ENCODE data around the gene EVI5L.
"Not testable (repeated sequence)": the region's sequence is repeated elsewhere in the genome, so short reads cannot be mapped to it uniquely, and the experiment has no call there.

The EVI5L gene

DNA sequence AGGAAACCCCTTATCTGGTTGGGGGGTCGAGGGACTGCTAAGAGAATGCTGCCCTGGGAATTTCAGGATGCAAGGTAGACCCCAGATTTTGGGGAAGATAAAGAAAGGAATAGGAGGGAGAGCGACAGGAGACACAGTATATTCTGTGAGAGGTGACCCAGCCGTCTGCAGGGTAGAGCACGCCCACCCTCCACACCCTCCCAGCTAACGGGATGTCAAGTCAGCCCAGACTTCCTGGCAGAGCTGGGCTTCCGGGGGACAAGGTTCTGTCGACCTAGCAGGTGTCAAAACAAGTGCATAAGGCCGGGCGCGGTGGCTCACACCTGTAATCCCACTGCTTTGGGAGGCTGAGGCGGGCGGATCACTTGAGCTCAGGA, 44.9 kb downstream of the EVI5L start:
- DNase-seq: no peak

DNA sequence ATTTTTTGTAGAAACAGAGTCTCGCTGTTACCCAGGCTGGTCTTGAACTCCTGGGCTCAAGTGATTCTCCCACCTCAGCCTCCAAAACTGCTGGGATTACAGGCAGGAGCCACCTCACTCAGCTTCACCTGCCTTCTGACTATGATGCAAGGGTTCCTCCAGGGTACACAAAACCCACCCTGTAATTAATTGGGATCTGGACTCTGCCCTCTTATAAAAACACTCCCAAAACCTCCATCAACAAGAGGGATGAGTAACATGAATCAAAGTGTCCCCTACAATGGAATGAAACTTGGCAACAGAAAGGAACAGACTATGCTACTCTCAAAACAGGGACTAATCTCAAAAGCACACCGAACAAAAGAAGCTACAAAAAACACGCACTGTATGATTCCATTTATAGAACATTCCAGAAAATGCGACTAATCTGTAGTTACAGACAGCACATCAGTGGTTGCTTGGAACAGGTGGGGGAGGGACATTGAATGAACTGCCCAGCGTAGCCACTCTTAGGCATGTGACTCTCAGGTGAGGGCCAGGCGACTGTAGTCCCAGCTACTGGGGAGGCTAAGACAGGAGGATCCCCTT, 47.3 kb downstream of the EVI5L start:
- DNase-seq: no peak

DNA sequence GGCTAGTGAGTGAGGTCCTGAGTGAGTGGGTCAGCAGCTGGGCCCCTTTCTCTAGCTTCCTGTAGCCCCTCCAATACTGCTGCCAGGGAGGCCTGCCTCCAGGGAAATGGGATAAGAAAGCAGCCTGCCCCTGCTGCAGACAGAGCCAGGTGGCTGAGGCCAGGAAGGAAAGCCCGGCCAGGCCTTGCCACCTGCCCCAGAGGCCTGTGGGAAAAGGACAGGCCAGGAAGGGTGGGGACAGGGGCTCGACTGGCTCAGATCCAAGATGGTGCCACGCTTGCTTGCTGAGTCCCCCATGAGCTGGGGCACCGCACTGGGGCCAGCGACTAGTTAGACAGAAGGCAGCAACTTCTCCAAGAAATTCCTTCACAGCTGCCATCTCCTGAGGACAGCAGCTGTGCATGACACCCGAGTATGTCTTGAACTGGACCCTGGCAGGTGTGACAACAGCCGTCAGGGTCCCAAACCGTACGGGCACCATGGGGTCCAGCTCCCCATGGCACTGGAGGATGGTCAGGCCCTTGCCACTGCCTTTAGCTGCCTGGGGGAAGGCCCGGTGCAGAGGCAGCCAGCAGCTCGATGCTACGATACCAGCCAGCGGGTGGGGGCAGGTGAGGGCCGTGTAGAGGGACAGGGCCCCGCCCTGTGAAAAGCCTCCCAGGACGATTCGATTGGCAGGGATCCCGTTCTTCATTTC, 49.2 kb downstream of the EVI5L start:
- DNase-seq: no peak

DNA sequence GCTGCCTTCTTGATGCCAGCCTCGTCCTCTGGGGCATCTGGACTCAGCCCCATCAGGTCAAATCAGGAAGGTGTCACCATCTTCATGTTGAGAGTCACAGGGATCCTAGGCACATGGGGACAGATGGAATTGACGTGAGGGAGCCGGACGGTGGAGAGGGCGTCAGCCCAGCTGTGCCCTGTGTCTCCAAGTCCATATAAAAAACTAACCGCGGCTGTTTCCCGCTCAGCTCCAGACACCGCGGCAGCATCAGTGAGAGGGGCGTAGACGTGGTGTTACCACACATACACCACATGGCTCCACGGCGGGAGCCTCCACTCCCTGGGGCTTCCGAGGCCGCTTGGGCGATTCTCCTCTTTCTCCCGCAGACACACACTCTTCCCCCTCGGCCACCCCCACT, 49.8 kb downstream of the EVI5L start:
- DNase-seq: no peak

DNA sequence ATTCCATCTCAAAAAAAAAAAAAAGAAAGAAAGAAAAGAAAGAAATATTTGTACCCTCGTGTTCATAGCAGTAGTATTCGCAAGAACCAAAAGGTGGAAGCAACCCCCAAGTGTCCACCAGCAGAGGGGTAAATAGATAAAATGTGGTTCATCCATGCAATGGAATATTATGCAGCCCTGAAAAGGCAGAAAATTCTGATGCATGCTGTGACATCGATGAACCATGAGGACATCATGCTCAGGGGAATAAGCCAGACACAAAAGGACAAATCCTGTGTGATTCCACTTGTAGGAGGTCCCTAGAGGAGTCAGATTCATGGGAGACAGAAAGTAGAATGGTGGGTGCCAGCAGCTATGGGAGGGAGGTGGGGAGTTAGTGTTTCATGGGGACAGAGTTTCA, 51.9 kb downstream of the EVI5L start:
- DNase-seq: no peak

DNA sequence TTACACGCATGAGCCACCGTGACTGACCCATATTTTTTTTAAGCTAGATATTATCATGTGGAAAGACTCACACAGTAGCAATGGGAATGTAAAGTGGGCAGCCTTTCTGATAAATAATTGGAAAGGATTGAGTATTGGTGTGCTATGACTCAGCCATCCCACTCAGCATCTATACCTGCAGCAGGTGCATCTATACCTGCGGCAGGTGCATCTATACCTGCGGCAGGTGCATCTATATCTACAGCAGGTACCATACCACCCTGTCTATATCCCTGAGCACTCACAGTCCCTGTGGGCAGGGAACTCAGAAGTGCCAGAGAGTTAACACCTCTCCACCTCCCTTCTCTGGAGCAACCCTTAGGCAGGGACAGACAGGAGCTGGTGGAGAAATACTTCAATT, 53.1 kb downstream of the EVI5L start:
- no peak for DNase-seq

DNA sequence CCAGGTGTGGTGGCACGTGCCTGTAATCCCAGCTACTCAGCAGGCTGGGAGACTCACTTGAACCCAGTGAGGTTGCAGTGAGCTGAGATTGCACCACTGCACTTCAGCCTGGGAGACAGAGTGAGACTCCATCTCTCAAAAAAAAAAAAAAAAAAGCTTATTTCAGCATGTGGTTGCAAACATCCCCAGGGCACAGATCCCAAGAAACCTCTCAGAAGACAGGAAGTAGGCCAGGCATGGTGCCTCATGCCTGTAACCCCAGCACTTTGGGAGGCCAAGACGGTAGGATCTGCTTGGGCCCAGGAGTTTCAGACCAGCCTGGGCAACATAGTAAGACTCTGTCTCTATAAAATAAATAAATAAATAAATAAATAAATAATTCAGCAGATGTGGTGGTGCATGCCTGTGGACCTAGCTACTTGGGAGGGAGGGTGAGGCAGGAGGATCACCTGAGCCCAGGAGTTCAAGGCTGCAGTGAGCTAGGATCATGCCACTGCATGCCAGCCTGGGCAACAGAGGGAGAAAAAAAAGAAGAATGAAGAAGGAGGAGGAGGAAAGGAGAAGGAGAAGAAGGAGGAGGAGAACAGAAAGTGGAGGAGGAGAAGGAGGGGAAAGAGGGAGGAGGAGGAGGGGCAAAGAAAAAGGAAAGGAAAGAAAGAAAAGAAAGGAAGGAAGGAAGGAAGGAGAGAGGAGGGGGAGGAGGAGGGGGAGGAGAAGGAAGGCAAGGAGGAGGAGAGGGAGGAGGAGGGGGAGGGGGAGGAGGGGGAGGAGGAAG, 54.0 kb downstream of the EVI5L start:
- DNase-seq: no peak

DNA sequence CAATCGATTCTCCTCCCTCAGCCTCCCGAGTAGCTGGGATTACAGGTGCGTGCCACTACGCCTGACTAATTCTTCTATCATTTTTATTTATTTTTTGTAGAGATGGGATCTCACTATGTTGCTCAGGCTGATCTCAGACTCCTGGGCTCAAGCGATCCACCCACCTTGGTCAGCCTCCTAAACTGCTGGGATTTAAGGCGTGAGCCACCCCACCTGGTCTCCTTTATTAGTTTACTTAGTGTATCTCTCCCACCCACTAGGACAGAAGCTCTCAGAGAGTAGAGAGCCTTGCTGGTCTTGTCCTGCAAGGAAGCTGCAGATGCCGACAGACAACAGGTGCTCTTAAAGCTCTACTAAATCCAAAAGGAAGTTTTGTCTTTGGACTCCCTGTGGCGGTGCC, 55.8 kb downstream of the EVI5L start:
- DNase-seq: no peak

DNA sequence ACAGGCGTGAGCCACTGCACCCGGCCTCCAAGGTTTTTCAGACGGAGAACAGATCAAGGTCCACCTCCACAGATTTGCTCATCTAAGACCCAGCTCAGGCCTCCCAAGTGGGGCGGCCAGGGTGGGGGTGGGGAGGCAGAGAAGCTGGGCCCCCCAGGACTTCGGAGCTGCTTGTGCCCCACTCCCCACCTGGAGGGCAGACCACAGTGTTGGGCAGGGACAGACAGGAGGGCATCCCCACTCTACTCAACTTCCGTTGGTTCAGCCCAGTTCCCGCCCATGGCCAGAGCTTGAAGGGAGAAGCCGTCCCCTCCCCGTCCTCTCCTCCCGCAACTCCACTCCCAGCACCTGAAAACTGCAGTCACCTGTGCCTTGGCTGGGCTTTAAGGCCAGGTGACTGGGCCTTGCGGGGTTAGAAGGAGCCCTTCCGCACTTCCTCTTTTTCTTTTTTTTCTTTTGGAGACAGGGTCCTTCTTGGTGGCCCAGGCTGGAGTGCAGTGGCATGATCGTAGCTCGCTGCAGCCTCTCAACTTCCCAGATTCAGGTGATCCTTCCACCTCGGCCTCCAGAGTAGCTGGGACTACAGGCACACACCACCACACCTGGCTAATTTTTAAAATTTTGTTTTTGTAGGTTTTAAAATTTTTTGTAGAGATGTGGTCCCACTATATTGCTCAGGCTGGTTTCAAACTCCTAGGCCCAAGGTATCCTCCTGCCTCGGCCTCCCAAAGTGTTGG, 57.6 kb downstream of the EVI5L start:
- no peak for DNase-seq

DNA sequence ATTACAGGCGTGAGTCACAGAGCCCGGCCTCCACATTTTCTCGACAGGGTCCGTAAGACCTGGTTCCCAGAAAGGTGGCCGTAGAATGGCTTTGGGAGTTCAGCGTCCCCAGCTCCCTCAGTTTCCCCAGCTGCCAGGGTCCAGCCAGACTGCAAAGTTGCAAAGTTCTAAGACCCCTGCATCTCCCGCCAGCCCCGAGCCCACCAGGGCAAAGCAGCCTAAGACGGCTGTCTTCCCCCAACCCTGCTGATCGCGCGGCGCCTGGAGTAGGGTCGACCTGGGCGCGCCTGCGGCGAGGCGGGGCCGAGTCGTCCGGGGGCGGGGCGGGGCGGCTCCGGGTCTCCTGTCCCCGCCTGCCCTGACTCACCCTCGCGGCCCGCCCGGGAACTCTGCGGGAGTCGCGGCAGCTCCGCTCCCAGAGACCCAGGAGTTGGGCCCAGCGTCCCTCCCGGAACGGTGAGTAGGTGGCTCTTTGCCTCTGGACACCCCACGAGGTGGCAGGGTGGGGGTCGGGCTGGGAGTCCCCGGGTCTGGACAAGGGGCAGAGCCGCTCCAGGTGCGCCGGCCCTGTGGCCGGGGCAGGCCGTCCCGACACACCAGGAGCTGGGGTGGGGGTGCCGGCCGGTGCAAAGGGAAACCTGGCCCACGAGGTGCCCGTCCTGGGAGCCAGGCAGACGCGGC, 58.3 kb downstream of the EVI5L start, which contains the start of gene LRRC8E:
Gene LRRC8E (plus strand): TSS at position 366 of the 681 bp plus-strand sequence. CDS start 7,094 bp downstream, outside the sequence.
- no peak for DNase-seq

DNA sequence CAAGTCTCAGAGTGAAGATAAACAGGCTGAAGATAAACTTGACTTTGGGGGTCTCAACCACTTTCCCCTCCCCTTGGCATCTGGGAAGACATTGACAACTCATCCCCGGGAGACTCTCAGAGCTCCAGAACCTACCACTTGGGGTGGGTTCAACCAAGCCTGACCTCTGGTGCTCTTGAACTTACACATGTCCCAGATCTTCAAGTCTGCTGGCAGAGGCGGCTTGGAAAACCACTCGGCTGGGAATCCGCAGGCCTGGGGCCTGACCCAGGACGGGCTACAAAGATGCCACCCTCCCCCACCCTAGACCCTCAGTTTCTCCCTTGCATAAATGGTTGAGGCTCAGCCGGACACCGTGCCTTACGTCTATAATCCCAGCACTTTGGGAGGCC, 58.8 kb downstream of the EVI5L start:
- DNase-seq: no peak

DNA sequence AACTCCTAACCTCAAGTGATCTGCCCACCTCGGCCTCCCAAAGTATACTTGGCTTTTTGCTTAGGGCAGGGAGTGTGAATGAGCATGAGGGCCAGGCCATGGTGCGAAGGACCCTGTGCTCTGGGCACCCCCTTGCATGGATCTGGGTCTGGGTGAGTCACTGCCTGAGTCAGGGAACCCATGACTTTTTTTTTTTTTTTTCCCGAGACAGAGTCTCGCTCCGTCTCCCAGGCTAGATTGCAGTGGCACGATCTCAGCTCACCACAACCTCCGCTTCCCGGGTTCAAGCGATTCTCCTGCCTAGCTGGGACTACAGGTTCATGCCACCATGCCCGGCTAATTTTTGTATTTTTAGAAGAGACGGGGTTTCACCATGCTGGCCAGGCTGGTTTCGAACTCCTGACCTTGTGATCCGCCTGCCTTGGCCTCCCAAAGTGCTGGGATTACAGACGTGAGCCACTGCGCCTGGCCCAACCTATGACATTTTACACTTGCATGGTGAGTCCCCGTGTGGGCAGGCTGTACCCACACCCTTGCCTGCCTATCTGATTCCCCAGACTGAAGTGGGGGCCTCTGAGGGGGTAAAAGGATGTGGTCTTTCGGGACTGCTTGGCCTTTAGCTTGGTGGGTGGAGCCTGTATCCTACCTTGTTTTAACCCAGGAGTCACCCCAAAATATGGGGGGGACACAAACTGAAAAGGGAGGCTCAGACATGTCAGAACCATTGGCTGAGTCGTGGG, 63.5 kb downstream of the EVI5L start:
- DNase-seq: not testable (repeated sequence)

DNA sequence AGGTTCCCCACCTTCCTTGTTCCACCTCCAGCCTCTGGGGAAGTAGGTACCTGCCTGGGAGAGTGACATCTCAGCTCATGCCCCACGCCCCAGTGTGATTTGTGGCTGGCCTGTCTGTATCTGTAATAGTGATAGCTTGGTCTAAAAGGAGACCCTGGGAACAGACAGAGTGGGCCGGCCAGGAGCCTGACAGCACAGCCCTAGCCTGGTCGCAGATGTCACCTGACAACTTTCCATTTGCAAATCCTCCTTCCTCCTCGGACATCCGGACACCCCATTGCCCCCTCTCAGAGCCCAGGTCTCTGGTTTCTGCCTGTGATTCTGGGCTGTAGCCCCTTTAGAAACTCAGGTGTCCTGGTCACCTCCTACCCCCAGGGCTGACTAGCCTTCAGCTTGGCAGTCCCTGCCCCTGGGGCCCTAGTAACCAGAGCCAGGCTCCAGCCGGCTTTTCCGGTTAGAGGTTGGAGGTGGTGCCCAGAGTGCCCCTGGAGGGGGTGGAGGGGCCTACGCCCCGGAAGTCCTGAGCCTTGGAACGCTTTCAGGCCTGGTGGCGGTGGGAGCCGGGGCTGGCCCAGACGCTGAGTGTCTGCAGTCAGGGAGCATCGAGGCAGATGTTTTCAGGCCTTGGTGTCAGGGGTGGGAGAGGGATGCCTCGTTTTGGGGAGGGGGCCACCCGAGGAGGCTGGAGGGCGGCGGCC, 64.7 kb downstream of the EVI5L start:
- DNase-seq: no peak

DNA sequence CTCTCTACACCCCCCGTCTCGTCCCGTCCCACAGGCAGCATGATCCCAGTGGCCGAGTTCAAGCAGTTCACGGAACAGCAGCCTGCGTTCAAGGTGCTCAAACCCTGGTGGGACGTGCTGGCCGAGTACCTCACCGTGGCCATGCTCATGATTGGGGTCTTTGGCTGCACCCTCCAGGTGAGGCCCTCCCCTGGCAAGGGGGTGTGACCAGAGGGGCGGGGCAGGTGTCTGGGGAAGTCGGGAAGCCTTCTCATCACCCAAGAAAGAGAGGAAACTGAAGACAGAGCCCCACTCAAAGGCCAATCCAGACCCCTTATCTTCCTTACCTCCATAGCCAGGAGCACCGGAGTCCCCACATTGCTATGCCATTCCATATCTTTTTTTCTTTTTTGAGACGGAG, 65.5 kb downstream of the EVI5L start:
- no peak for DNase-seq

DNA sequence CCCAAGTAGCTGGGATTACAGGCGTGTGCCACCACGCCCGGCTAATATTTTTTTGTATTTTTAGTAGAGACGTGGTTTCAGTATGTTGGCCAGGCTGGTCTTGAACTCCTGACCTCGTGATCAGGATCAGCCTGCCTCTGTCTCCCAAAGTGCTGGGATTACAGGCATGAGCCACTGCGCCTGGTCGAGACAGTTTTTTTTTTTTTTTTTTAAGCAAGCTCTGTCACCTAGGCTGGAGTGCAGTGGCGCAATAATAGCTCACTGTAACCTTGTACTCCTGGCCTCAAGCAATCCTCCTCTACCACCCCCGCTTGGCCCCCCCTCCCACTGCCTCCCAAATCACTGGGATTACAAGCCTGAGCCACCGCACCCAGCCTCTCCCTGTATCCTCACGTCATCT, 67.3 kb downstream of the EVI5L start:
- no peak for DNase-seq

DNA sequence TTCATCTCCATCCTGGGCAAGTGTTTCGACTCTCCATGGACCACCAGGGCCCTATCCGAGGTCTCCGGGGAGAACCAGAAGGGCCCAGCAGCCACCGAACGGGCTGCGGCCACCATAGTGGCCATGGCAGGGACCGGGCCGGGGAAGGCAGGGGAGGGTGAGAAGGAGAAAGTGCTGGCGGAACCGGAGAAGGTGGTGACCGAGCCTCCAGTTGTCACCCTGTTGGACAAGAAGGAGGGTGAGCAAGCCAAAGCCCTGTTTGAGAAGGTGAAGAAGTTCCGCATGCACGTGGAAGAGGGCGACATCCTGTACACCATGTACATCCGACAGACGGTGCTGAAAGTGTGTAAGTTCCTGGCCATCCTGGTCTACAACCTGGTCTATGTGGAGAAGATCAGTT, 68.9 kb downstream of the EVI5L start:
- no peak for DNase-seq

DNA sequence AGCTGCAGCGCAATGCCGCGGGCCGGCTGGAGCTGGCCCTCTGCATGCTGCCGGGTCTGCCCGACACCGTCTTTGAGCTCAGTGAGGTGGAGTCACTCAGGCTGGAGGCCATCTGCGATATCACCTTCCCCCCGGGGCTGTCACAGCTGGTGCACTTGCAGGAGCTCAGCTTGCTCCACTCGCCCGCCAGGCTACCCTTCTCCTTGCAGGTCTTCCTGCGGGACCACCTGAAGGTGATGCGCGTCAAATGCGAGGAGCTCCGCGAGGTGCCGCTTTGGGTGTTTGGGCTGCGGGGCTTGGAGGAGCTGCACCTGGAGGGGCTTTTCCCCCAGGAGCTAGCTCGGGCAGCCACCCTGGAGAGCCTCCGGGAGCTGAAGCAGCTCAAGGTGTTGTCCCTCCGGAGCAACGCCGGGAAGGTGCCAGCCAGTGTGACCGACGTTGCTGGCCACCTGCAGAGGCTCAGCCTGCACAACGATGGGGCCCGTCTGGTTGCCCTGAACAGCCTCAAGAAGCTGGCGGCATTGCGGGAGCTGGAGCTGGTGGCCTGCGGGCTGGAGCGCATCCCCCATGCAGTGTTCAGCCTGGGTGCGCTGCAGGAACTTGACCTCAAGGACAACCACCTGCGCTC, 69.8 kb downstream of the EVI5L start:
- no peak for DNase-seq

DNA sequence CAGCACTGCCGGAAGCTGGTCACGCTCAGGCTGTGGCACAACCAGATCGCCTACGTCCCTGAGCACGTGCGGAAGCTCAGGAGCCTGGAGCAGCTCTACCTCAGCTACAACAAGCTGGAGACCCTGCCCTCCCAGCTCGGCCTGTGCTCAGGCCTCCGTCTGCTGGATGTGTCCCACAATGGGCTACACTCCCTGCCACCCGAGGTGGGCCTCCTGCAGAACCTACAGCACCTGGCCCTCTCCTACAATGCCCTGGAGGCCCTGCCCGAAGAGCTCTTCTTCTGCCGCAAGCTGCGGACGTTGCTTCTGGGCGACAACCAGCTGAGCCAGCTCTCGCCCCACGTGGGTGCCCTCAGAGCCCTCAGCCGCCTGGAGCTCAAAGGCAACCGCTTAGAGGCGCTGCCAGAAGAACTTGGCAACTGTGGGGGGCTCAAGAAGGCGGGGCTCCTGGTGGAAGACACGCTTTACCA, 70.4 kb downstream of the EVI5L start:
- DNase-seq: no peak

DNA sequence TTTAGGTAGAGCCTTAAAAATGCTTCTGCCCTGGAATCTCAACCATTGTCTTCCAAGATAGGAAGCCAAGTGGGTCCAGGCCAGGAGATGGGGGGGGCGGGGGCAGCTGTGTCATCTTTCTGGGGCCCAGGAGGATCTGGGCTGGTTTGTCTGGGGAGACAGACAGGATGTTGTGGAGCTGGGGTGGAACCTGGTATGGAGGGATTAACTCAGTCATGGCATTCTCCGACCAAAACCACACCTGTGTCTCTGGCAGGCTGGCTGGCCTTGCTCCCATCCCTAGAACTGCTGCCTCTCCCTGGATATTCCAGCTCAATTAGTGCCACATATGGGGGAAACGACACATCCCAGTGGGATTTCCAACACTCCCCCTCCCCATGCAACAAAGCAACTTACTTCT, 70.9 kb downstream of the EVI5L start:
- DNase-seq: no peak

DNA sequence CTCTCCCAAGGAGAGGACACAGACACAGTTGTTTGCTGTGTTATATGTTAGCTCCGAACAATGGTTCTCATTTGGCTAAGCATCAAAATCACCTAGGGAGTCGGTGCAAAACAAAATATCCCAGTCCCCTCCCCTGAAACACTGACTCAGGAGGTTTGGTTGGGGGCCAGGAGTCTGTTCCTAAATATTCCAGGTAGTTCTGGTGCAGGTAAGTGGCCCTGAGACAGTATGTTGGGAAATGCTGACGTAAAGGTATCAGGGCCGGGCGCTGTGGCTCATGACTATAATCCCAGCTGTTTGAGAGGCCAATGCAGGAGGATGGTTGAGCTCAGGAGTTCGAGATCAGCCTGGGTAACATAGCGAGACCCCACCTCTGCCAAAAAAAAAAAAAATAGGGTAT, 71.3 kb downstream of the EVI5L start:
- no peak for DNase-seq

DNA sequence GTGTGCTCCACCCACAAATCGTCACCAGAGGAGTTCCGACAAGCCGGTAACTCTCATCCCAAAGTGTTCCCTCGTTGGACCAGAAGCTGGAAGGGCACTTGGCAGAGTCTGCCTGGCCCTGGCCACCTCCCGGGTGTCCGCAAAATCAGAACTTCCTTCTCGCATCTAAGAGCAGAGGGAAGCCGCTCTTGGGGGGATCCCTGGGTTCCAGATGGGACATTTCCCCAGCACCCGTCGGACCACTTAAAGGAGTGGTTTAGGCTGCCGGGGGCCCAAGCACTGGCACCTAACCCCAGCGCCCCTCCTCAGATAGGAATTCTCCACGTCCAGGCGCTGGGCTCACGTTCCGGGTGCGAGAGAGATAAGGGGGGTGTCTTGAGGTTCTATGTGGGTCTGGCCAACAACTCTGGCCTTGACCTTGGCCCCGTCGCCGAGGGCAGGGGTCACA, 72.8 kb downstream of the EVI5L start:
- no peak for DNase-seq

Data from NCI-H2029 (cell line).